SK-N-SH (cell line): Measurements from ENCODE around the gene SPOP. TPM values are rescaled to one million over a fixed set of nuclear protein-coding genes. Genes with fewer than 3 reads are reported as not detected.
"Not testable (repeated sequence)": the region's sequence is repeated elsewhere in the genome, so short reads cannot be mapped to it uniquely, and the experiment has no call there.

Experiments used
- CTCF ChIA-PET: fragments of 300-600, 350-600 bp; formaldehyde crosslinking; extraction: SDS; loops from one replicate; lab custom pipeline; 2021; lab: Yijun Ruan, JAX
- POLR2A ChIA-PET: fragments of 350-600 bp; sonication (Branson Sonifier 250); formaldehyde crosslinking; extraction: SDS; loops from one replicate; lab custom pipeline; 2020; ENCODE audit warnings: antibody characterized with exemption, inconsistent platforms; lab: Yijun Ruan, JAX
- DNase-seq: peaks from one replicate; pipeline ENCODE4 v3.0.0; 2012
- H2AFZ ChIP-seq: fragments of 200-600 bp; sonication (generic); 2 replicates; pipeline ENCODE4 v1.8.1; 2016; ENCODE audit warnings: antibody characterized with exemption, mild to moderate bottlenecking, low read depth
- H3F3A ChIP-seq: fragments of 200-600 bp; sonication (generic); replicated peaks from 2 replicates; pipeline ENCODE3; 2016; ENCODE audit warnings: antibody characterized with exemption, mild to moderate bottlenecking; ENCODE audit not compliant: insufficient read depth
- H3K27ac ChIP-seq, 2 experiments: fragments of 200-500 bp in 1 of 2; fragments of 200-600 bp in 1 of 2; sonication (Bioruptor generic) in 1 of 2; sonication (generic), shearing (Covaris generic) in 1 of 2; 2 replicates each; pipeline versions ENCODE4 v1.5.1 to v1.6.1; 2014 to 2016; ENCODE audit warnings: low read depth in 2 of 2, inconsistent platforms in 1 of 2, low read length in 1 of 2, mild to moderate bottlenecking in 1 of 2, mixed read lengths in 1 of 2
- H3K27me3 ChIP-seq: fragments of 200-600 bp; sonication (generic), shearing (Covaris generic); 2 replicates; pipeline ENCODE4 v1.6.1; 2016; ENCODE audit warnings: mixed run types; ENCODE audit not compliant: insufficient read depth
- H3K36me3 ChIP-seq, 2 experiments: fragments of 200-500 bp in 1 of 2; fragments of 200-600 bp in 1 of 2; sonication (Bioruptor generic) in 1 of 2; sonication (generic) in 1 of 2; replicated peaks in 1 of 2; 2 replicates each; pipeline versions ENCODE3 to v1.5.1; 2014 to 2016; ENCODE audit warnings: low read length in 1 of 2, mild to moderate bottlenecking in 1 of 2; ENCODE audit not compliant: insufficient read depth in 2 of 2, control insufficient read depth in 1 of 2
- H3K4me1 ChIP-seq, 2 experiments: fragments of 200-500 bp in 1 of 2; fragments of 200-600 bp in 1 of 2; sonication (Bioruptor generic) in 1 of 2; sonication (generic), shearing (Covaris generic) in 1 of 2; 2 replicates each; pipeline versions ENCODE4 v1.5.1 to v1.6.1; 2014 to 2016; ENCODE audit warnings: low read depth in 1 of 2, low read length in 1 of 2, mixed run types in 1 of 2; ENCODE audit not compliant: insufficient read depth in 2 of 2, control insufficient read depth in 1 of 2
- H3K4me2 ChIP-seq: fragments of 200-600 bp; sonication (generic), shearing (Covaris generic); 2 replicates; pipeline ENCODE4 v1.6.1; 2017; ENCODE audit warnings: mixed run types
- H3K4me3 ChIP-seq, 2 experiments: fragments of 200-500 bp in 1 of 2; fragments of 200-600 bp in 1 of 2; sonication (Bioruptor generic) in 1 of 2; sonication (generic), shearing (Covaris generic) in 1 of 2; 2 replicates each; pipeline versions ENCODE4 v1.5.1 to v1.8.1; 2014 to 2016; ENCODE audit warnings: low read depth in 2 of 2, inconsistent platforms in 1 of 2, low read length in 1 of 2, mild to moderate bottlenecking in 1 of 2, mixed read lengths in 1 of 2, moderate library complexity in 1 of 2
- H3K79me2 ChIP-seq: fragments of 200-600 bp; sonication (generic); 2 replicates; pipeline ENCODE4 v1.8.1; 2017; ENCODE audit warnings: mild to moderate bottlenecking; ENCODE audit not compliant: insufficient read depth
- H3K9ac ChIP-seq: fragments of 200-600 bp; sonication (generic); 2 replicates; pipeline ENCODE4 v1.6.1; 2017; ENCODE audit warnings: mixed run types
- H3K9me2 ChIP-seq: fragments of 200-600 bp; sonication (generic); 2 replicates; pipeline ENCODE4 v1.6.1; 2017; ENCODE audit warnings: mixed run types
- H3K9me3 ChIP-seq: fragments of 200-600 bp; sonication (generic); 2 replicates; pipeline ENCODE4 v1.6.1; 2017; ENCODE audit warnings: mixed run types, mild to moderate bottlenecking, moderate library complexity
- H4K20me1 ChIP-seq: fragments of 200-600 bp; sonication (generic); 2 replicates; pipeline ENCODE4 v1.6.1; 2017; ENCODE audit warnings: mild to moderate bottlenecking, mixed run types; ENCODE audit not compliant: insufficient read depth
- CHD2 ChIP-seq: fragments of 150-350 bp; IDR thresholded peaks from 2 replicates; pipeline ENCODE4 v1.6.1; 2018; ENCODE audit warnings: low read length; ENCODE audit not compliant: partially characterized antibody
- CTCF ChIP-seq: fragments of 200-600 bp; sonication (generic); IDR thresholded peaks from 2 replicates; pipeline ENCODE4 v1.6.1; 2017; ENCODE audit warnings: antibody characterized with exemption, mild to moderate bottlenecking, moderate library complexity
- EZH2phosphoT487 ChIP-seq: fragments of 200-600 bp; sonication (generic); IDR thresholded peaks from 2 replicates; pipeline ENCODE4 v1.6.1; 2017; ENCODE audit warnings: low read depth, mixed run types, mild to moderate bottlenecking, antibody characterized with exemption, moderate library complexity, borderline replicate concordance
- FOSL2 ChIP-seq: IDR thresholded peaks from 2 replicates; pipeline ENCODE4 v1.4.0; 2012; ENCODE audit warnings: low read depth, mild to moderate bottlenecking, moderate library complexity, borderline replicate concordance
- FOXM1 ChIP-seq: IDR thresholded peaks from 2 replicates; pipeline ENCODE4 v1.4.0; 2012; ENCODE audit warnings: low read depth, mild to moderate bottlenecking
- GATA2 ChIP-seq: sonication (generic); formaldehyde crosslinking; IDR thresholded peaks from 2 replicates; pipeline ENCODE4 v1.5.0; 2020; ENCODE audit warnings: mild to moderate bottlenecking, missing genetic modification reagents
- IRF3 ChIP-seq: fragments of 150-350 bp; IDR thresholded peaks from 2 replicates; pipeline ENCODE4 v1.6.1; 2016; ENCODE audit warnings: mild to moderate bottlenecking, low read depth, low read length
- JUND ChIP-seq: IDR thresholded peaks from 2 replicates; pipeline ENCODE4 v1.4.0; 2012
- MAX ChIP-seq: IDR thresholded peaks from 2 replicates; pipeline ENCODE4 v1.4.0; 2012; ENCODE audit warnings: low read depth
- MXI1 ChIP-seq: IDR thresholded peaks from 2 replicates; pipeline ENCODE4 v1.6.1; 2012; ENCODE audit warnings: mild to moderate bottlenecking, low read depth, low read length, improper control_type of control experiment
- PBX3 ChIP-seq: IDR thresholded peaks from 2 replicates; pipeline ENCODE4; 2012
- RAD21 ChIP-seq: IDR thresholded peaks from 2 replicates; pipeline ENCODE4 v1.6.1; 2012; ENCODE audit warnings: mild to moderate bottlenecking, low read length
- REST ChIP-seq: IDR thresholded peaks from 2 replicates; pipeline ENCODE4 v1.6.1; 2012; ENCODE audit warnings: mild to moderate bottlenecking, low read depth, low read length, moderate library complexity
- RFX5 ChIP-seq: IDR thresholded peaks from 2 replicates; pipeline ENCODE4 v1.6.1; 2012; ENCODE audit warnings: mild to moderate bottlenecking, improper control_type of control experiment, low read length
- RXRA ChIP-seq: IDR thresholded peaks from 2 replicates; pipeline ENCODE4 v1.4.0; 2012; ENCODE audit warnings: low read depth, mild to moderate bottlenecking, borderline replicate concordance
- SIN3A ChIP-seq: IDR thresholded peaks from 2 replicates; pipeline ENCODE4 v1.6.1; 2012; ENCODE audit warnings: low read depth, mild to moderate bottlenecking, low read length, moderate library complexity, borderline replicate concordance
- YY1 ChIP-seq: IDR thresholded peaks from 2 replicates; pipeline ENCODE4 v1.4.0; 2012; ENCODE audit warnings: low read depth, mild to moderate bottlenecking
- WGBS: methylation state at CpG from one replicate; pipeline ENCODE4 v1.1.6; 2017; ENCODE audit warnings: low lambda C conversion rate; 5-methylcytosine and 5-hydroxymethylcytosine counted together
- polyA plus RNA-seq, 3 experiments: library from polyadenylated mRNA; depleted of rRNA; stranded (reverse); fragments of >200 nt; gene quantifications; 2 replicates each; pipeline ENCODE4 v1.2.3, GENCODE V29; 2012

The SPOP gene
- polyA plus RNA-seq, 1 of the 3 experiments (the other 2 are of a cell fraction) = 54.0 TPM

GRCh38 chr17:49646391-49647255 is 31.3 kb downstream of the SPOP start (continued):
- TF ChIP-seq REST (no peak), CTCF (no peak), CHD2 (no peak), FOXM1 (no peak), RFX5 (no peak), JUND (peak; percentile 99), PBX3 (peak; percentile 89), RXRA (no peak), SIN3A (peak; percentile 31; the same call in 1 of the 2 replicates), MAX (no peak; the same call in 1 of the 2 replicates), MXI1 (no peak), EZH2phosphoT487 (no peak), YY1 (0 out of 2 replicates have a peak, but pooled peaks have one; percentile 60), RAD21 (no peak), GATA2 (CRISPR knock-in tag) (no peak), IRF3 (no peak), FOSL2 (peak; percentile 99)

- Histone ChIP-seq H3K9ac (peak overlapping the region; percentile 31; the same call in 1 of the 2 replicates), H3K36me3 (peaks cover 0 to 15% of the 10 kb centered on the region in 2 experiments), H3K4me1 (peaks cover 0 to 29% of the 10 kb centered on the region in 2 experiments; a peak in 3 of 4 replicates), H3K79me2 (peaks cover 84% of the 10 kb centered on the region), H3F3A (peaks cover 47% of the 10 kb centered on the region), H3K27ac (peak overlapping the region; percentile 40 to 87; a peak in 3 of 4 replicates), H3K4me2 (peak overlapping the region; percentile 45), H3K4me3 (peak overlapping the region in 1 of 2 experiments; percentile 27; a peak in 2 of 4 replicates)
- H3K9me3 ChIP-seq, H2AFZ ChIP-seq, H3K27me3 ChIP-seq, POLR2A ChIA-PET, DNase-seq, H4K20me1 ChIP-seq, H3K9me2 ChIP-seq: not testable (repeated sequence)
- CTCF ChIA-PET = interaction anchor here (0.8 to 2.5 kb wide), 8 partner anchors 16 to 694 kb away, joined by 3 to 9 read pairs (median 3); partner anchors contain the start of gene NXPH3
- whole genome bisulfite sequencing = 100% methylated on average over 1 of the region's 1 CpG
These were observed 31.9 kb downstream of the SPOP start for GRCh38 chr17:49646056-49646390.
